Stimulated activated CD8-positive, alpha-beta memory T cell treated with anti-CD3 and anti-CD28 coated beads, Interleukin-2, amount 100 ng/mL, for 48 hours (primary cell): ENCODE data around the gene DENND5B.

Experiments
- DNase-seq, 2 donors: peaks; one replicate each; pipeline ENCODE4 v3.0.0-alpha.2; 2020; ENCODE audit warnings: low read depth in 2 of 2

Gene DENND5B

DNA sequence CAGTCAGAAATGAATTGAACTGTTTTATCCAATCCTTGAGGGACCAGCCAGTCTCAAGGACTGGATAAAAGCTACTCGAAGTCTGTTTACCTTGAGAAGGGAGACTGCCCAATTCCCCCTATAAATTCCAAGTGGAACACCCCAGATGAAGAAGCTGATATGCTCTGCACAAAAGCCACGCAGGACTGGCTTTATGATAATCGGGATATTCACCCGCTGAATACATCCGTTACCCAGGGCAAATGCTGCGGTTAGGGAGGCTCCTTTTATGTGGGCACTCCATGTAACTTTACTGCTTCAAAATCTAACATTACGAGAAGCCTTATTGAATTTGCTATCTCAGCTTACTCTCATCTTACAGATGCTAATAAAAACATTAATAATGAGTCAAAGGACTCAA lies 119.1 kb downstream of the DENND5B start:
- no peak for DNase-seq

DNA sequence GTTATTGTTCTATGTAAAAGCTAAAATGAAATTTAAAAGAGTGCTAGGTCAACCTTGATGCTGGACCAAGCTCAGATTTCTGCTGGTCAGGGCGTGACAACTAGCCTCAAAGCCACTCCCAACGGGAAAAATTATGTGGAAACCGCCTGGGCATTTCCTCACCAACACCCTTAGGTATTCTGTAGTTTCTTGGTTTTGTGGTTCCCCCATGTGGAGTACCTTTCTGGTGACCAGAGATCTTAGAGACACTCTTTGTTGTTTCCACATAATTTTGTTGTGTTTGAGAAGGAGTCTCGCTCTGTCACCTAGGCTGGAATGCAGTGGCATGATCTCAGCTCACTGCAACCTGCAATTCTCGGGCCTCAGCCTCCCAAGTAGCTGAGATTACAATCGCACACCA lies 119.9 kb downstream of the DENND5B start:
- no peak for DNase-seq

DNA sequence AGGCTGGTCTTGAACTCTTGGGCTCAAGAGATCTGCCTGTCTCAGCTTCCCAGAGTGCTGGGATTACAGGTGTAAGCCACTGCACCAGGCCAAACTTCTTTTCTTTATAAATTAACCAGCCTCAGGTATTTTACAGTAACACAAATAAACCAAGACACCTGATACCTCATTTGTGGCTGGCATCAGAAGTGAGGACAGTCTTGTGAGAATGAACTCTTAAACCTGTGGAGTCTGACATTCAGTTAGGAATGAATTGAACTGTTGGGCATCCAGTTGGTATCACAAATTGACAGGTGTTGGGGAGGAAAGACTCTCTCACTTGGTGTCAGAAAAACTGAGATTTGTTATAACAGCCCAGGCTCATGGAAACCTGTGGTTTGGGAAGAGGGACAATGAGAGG lies 120.5 kb downstream of the DENND5B start:
- no peak for DNase-seq

DNA sequence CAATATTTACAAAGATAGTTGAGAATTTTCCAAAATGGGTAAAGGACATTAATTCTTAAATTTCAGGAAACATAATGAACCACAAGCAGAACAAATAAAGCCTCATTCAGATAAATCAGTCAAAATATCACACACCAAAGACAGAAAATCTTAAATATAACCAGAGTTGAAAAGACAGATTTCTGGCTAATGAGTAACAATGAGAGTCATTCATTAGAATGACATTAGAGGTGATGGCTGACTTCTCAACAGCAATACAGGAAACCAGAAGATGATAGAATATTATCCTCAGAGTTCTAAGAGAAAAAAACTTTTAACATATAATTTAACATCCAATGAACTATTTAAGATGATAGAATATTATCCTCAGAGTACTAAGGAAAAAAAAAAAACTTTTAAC lies 124.2 kb downstream of the DENND5B start:
- no peak for DNase-seq

DNA sequence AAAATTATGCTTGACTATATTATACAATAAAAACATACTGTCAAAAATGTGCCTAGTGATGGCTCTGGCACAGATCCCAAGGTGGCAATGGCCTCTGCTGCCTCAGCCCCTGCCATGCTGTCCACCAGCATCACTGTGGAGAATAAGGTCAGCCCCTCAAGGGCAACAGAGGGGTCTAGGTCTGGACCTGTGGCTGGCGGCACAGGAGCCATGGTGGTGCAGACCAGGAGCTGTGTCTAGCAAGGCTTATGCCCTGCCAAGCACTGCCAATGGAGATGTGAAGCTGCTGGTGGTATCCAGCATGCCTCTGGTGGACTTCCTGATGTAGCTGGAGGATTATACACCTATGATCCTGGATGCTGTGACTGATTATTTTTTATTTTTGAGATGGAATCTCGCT lies 125.9 kb downstream of the DENND5B start:
- no peak for DNase-seq

DNA sequence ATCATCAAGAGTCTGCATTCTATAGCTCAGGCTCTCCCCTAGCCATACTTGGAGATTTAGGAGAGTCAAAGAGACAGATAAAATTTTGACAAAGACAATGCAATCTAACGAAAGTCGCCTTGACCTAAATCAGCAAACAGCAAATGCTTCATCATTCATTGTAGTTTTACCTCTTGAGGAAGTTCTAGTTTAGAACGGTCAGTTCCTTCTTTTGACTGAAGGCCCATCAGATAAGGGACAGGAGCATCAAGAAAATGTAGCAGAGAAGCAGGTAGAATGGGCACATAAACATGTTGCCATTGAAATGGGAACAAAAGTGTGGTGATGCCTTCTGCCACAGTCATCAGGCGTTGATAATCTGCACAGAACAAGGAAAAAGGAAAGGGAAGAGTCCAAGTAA lies 130.9 kb downstream of the DENND5B start:
- DNase-seq: no peak

DNA sequence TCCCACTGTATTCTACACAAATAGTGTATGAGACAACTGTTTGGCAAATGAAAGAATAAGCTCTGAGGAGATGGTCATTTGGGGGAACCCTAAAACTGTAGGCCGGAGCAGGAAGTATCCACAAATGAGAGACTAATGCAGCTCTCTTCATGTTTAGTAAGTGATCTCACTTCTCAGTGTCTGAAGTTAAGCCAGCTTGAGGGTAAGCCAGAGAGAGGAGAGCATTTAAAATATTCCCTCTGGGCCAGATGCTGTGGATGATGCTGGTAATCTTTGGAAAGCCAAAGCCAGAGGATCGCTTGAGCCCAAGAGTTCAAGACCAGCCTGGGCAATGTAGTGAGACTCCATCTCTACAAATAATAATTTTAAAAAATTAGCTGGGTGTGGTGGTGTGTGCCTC lies 134.4 kb downstream of the DENND5B start:
- DNase-seq: no peak

DNA sequence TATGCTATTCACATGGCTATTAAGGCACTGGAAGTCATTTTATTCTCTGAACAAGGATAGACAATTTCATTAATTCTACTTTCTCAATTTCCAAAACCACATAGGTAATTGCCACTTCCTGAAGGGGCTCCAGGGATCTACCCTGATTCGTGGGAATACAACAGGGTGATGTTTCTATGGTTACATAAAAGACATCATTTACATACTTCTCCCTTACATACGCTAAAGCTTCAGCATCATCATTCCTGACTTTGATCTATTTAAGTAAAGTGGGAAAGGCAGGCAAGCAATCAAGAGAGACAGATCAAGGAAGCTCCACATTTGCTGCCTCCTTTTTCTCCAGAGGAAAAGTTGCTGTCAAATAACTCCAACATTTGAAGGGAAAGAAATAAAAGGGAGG lies 146.2 kb downstream of the DENND5B start:
- no peak for DNase-seq

DNA sequence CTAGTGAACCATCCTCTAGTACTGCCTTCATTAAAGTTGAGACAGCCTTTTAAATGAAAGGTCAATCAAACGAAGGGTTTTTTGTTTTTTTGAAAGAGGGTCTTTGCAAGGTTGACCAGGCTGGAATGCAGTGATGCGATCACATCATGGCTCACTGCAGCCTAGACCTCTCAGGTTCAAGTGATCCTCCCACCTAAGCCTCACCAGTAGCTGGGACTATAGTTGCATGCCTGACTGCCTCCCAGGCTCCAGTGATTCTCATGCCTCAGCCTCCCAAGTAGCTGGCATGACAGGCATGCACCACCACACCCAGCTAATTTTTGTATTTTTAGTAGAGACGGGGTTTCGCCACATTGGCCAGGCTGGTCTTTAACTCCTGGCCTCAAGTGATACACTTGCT lies 150.3 kb downstream of the DENND5B start:
- DNase-seq: no peak

DNA sequence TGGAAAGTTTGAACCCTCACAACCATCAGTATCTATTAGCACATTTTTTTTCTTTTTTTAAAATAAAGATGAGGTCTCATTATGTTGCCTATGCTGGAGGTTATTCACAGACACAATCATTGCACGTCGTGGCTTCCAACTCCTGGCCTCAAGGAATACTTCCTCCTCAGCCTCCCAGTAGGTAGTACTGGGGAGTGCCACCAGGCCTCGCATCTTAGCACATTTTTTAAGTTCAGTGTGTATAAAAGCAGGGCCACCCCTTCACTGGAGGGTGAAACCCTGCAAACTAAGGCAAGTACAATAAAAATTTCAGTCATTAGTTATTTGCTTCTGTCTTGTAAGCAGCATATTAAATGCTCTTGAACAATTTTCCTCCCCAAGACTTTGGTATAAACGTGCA lies 150.8 kb downstream of the DENND5B start:
- no peak for DNase-seq

DNA sequence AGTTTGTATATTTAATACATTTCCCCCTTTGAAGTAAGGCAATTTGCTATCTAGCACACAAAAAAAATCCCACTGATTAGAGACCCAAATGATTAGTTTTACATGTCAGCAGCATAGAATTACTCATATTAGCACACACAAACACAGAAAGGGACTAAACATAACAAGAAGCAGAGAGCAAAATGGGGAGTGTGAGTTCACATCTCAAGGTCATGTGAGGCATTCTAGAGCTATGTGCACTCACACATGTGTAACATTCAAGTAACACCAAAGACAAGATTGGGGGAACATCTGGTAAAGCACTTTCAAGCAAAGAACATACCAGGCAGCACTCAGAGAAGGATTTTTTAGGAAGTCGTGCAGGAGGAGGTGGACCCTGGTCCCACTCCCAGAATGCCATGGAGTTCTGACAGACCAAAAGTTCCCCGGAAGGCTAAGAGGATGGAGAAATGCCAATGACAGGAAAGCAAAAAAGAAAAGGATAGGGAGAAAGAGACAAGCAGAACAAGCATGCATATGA lies 159.2 kb downstream of the DENND5B start:
- no peak for DNase-seq

DNA sequence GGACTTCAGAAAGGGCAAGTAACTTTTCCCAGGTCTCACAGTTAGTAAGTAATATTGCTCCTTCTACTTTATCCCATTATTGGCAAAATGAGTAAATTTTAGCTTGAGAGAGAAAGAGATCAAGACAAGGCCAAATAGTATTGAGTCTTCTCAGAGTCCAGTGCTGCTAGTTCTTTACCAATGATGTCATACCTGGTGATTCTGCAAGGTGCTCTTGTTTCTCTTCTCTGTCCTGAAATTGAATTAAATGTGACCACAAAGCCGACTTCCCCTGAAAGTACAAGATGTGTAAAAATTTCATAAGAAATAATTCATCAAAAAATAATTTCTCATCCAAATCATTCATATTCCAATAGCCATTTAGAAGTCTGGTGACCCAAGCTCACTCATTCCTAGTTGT lies 167.5 kb downstream of the DENND5B start:
- no peak for DNase-seq

DNA sequence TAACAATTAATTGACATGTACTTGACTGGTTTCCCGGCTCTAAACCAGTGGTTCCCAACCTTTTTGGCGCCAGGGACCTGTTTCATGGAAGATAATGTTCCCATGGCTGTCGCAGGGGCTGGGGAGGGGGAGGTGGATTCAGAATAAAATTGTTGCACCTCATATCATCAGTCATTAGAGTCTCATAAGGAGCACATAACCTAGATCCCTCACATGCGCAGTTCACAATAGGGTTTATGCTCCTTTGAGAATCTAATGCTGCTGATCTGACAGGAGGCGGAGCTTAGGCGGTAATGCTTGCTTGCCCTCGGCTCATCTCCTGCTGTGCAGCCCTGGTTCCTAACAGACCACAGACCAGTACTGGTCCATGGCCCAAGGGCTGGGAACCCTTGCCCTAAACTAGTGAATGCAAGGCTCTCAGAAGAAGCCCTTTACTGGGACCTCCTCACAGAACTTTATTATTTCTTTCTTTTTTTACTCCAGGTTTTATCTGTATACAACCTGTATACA lies 178.6 kb downstream of the DENND5B start:
- no peak for DNase-seq

DNA sequence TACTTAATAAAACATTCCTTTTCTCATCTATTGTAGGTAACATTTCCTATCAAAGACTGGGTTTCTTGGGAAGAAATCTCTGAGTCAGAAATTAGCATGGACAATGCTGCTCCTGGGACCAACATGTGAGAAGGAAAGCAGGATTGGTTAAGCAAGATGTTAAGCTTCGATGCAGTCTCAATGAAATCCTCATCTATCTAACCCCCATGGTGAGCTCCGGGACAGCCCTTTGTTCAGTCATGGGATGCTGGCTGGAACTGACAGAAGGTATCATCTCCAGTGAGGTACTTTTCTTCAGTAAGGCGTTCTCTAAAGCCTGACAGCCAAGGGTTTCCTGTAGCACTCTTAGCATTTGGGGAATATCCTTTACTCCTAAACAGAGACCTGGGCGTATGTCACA lies 182.2 kb downstream of the DENND5B start:
- DNase-seq: no peak

DNA sequence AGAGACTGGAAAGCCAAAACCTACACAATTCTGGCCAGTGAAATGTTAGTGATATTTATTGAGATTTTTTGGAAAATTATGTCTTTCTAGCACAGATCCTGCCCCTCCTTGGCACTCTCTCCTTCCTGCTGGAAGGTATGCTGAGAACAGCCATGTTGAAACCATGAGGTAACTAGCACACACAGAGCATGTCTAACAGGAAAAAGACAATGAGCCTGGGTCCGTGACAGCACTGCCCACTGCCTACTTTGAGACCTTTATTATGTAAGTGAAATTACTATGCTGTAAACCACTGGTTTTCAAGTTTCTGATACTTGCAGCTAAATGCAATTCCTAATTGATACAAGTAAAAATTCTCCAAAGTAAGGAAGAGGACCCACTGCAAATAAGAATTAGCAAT lies 183.4 kb downstream of the DENND5B start:
- DNase-seq: no peak

DNA sequence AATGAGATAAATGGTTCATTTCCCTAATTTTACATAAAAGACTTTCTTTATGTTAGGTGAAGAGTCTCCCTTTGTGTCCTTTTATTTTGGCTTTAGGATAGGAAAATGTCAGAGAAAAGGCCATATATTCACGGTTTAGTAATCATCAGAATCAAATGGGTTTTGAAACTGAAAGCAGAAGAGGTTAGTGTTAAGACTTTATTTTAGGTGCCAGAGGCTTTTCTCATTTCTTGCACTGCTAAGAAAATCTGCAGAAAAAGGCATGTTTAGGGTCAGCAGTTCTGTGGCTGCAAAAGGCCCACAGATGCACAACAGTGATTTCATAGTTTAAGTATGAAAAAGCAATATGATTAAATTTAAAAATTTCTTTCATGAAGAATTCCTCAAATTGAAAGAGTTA lies 184.6 kb downstream of the DENND5B start:
- no peak for DNase-seq

DNA sequence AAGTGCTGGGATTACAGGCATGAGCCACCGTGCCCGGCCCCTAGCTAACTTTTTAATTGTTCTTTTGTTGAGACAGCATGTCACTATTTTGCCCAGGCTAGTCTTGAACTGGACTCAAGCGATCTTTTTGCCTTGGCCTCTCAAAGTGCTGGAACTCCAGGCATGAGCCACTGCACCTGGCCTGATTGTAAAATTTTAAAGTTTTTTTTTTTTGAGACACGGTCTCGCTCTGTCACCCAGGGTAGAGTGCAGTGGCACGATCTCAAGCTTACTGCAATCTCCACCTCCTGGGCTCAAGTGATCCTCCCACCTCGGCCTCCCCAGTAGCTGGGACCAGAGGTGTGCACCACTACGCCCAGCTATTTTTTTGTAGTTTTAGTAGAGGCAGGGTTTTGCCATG lies 185.9 kb downstream of the DENND5B start:
- no peak for DNase-seq

DNA sequence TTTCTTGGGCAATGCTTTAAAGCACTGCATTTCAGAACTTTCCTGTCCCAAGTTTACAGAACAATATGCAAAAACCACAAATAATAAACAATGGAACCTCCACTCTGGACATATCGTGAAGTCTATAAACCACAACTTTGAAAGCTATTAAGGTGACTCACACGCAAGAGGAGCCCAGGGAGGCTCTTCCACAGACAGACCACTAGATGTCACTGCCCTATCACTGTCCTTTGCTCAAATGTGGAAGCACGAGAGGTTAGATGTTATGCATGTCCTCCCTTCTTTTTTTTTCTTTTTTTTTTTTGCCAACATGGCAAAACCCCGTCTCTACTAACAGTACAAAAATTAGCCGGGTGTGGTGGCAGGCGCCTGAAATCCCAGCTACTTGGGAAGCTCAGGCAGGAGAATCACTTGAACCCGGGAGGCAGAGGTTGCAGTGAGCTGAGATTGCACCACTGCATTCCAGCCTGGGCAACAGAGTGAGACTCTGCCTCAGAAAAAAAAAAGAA lies 187.8 kb downstream of the DENND5B start:
- peak; percentile 2 for DNase-seq

DNA sequence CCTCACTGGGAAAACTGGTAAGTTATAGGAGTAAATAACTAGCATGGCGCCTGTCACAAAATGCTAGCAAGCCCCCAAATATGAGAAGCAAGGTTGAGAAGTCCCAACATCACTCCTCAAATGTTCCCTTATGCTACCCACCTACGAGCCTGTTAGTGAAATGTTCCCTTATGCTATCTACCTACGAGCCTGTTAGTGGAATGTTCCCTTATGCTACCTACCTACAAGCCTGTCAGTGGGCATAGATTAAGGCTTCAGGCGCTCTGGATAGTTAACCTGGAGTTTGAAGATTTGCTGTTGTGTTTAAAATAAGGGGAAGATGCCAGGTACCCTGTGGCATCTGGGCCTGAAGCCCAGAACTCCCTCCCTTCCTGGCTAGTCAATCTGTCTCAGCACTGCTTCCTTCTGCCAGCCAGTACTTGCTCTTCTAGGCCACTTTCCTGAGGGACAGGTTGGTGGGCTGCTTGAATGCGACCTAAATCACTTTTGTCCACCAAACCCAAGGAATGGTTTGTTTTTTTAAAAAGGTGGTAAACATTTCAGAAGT lies 197.9 kb downstream of the DENND5B start:
- DNase-seq: no peak

DNA sequence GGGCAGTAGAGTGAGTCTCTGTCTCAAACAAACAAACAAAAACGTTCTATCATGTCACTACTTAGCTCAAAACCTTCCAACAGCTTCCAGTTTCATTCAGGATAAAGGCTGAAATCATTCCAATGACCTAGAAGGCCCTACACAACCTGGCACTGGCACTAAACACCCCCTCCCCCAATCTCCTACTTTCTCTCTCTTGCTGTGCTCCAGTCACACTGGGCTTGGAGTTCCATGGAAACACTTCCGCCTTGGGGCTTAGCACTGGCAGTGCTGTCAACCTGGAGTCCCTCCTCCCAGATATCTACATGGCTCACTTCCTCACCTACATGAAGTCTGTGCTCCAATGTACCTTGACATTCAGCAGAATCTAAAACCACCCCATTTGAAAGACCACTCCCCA lies 199.9 kb downstream of the DENND5B start:
- DNase-seq: no peak

DNA sequence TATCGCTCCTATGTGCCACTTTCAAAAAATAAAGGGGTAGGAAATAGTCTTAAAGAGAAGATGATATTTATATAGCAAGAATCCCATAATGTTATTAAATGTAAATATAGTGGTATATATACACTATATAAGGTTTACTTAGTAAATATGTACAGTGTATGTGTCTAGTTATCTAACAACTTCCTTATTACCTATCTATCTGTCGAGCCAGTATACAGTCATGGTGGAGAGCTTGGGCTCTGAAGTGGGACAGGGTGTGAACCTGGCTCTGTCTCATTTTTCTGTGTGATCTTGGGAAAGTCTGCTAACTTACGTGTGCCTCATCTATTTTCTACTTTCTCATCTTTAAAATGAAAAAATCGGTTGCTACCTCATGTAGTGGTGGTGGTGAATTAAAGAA lies 202.2 kb downstream of the DENND5B start:
- no peak for DNase-seq

DNA sequence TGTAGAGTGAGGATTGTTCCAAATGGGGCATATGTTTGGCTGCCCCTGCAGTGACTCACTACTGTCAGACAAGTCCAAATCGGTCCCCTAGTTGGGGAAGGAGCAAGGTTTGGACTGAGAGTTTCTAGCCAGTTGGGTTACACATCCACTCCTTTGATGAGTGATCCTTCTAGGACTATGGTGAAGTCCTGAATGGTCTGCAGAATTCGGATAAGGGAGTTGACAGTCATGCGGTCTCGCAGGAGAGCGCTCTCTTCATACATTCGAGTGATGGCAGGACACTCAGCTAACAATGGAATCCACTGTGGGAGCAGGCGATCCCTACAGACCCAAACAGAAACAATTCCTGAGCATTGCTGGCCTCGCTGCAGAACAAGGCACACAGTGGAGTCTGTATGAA lies 203.5 kb downstream of the DENND5B start:
- no peak for DNase-seq

DNA sequence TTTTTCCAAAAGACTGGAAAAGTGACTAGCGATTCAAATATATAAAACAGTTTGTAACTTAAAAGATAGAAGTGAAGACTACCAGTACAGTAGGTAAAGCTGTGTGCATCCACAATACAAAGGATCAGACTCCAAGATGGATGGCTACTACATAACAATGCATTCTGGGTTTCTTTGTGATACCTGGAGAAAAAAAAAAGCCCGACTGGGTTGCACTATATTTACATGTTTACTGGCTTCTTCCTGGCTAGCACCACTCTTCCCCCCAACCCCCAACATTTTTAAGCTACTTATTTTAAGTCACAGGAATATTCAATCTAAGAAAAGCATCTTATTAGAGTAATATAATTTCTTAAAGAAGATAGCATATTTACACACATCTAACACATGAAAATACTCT lies 203.9 kb downstream of the DENND5B start:
- DNase-seq: no peak

DNA sequence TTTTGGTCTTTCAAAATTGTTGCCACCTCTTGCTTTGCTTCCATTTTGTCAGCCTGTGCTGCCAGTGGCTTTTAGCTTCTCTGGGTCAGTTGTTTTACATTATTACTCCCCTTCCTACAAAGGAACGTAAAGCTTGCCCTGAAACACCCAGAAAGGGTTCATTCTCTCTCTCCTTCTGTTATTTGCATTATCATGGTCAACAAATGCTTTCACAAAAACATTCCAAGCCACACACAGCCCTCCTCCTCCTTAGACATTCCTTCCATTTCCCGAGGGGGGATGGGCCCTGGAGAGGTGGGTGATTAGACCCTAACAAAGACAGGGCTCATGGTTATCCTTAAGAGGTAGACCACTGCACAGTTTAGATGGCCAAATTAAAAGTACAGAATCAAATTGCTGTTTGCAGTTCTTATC lies 204.6 kb downstream of the DENND5B start:
- DNase-seq: no peak
